GM12878 (cell line): Measurements from ENCODE around the gene PAIP1. TPM values are rescaled to one million over a fixed set of nuclear protein-coding genes. Genes with fewer than 3 reads are reported as not detected.

Source experiments
- ATAC-seq: fragments of 200-7000 bp; cut with Tn5 transposase; 3 replicates; pipeline ENCODE4 v1.9.1; 2020; ENCODE audit warnings: mild to moderate bottlenecking, moderate library complexity
- BruUV-seq: library from RNA; stranded (reverse); fragments of 400-500 nt; replicated peaks from 2 replicates; lab custom pipeline; 2021; lab: Mats Ljungman, UMichigan
- CTCF ChIA-PET: fragments of 300-600 bp; sonication (Branson Sonifier 250); formaldehyde crosslinking; extraction: SDS; loops from one replicate; lab custom pipeline; 2021; ENCODE audit warnings: inconsistent platforms; lab: Yijun Ruan, JAX
- POLR2A ChIA-PET: fragments of 350-600 bp; formaldehyde crosslinking; extraction: SDS; loops from one replicate; lab custom pipeline; 2021; ENCODE audit warnings: inconsistent platforms; lab: Charles Lee
- RAD21 ChIA-PET: fragments of 300-600 bp; sonication (Branson Sonifier 250); formaldehyde crosslinking; loops from one replicate; lab custom pipeline; 2023; ENCODE audit warnings: antibody characterized with exemption; ENCODE audit not compliant: unreplicated experiment; lab: Charles Lee
- SMC1A ChIA-PET: fragments of 300-600 bp; sonication (Branson Sonifier 250); formaldehyde crosslinking; loops from one replicate; lab custom pipeline; 2023; ENCODE audit not compliant: unreplicated experiment, uncharacterized antibody; lab: Charles Lee
- DNase-seq: peaks from one replicate; pipeline ENCODE4 v3.0.0-alpha.2; 2011; ENCODE audit warnings: low read depth, low spot score
- FAIRE-seq: peaks from 3 replicates; lab custom pipeline; 2011; peaks lifted over from hg19 to GRCh38; lab: Jason Lieb, UNC
- H2AFZ ChIP-seq: 2 replicates; pipeline ENCODE4 v1.6.0; 2011; ENCODE audit warnings: low read depth, low read length, control low read depth; ENCODE audit not compliant: control insufficient read depth
- H3K27ac ChIP-seq: 2 replicates; pipeline ENCODE4 v1.5.1; 2011; ENCODE audit warnings: control low read depth; ENCODE audit not compliant: control insufficient read depth, insufficient read depth
- H3K27me3 ChIP-seq, 2 experiments: replicated peaks in 1 of 2; 2 replicates each; pipeline versions ENCODE4 v1.6.0 to v1.6.1; 2011; ENCODE audit warnings: low read length in 1 of 2; ENCODE audit not compliant: control insufficient read depth in 2 of 2, insufficient read depth in 2 of 2
- H3K36me3 ChIP-seq, 2 experiments: 2 replicates each; pipeline ENCODE4 v1.5.1; 2011; ENCODE audit warnings: low read length in 1 of 2; ENCODE audit not compliant: control insufficient read depth in 2 of 2, insufficient read depth in 2 of 2
- H3K4me1 ChIP-seq: 2 replicates; pipeline ENCODE4 v1.6.1; 2011; ENCODE audit warnings: mild to moderate bottlenecking, low read length, moderate library complexity, mixed read lengths; ENCODE audit not compliant: control insufficient read depth, insufficient read depth
- H3K4me2 ChIP-seq: 2 replicates; pipeline ENCODE4 v1.6.0; 2011; ENCODE audit warnings: control low read depth; ENCODE audit not compliant: control insufficient read depth, insufficient read depth
- H3K4me3 ChIP-seq: fragments of 200-600 bp; sonication (generic); 2 replicates; pipeline ENCODE4 v1.5.1; 2016
- H3K79me2 ChIP-seq: 2 replicates; pipeline ENCODE4 v1.6.0; 2011; ENCODE audit warnings: low read length; ENCODE audit not compliant: control insufficient read depth, insufficient read depth
- H3K9ac ChIP-seq: 2 replicates; pipeline ENCODE4 v1.8.0; 2011; ENCODE audit warnings: low read length, control low read depth, mixed read lengths; ENCODE audit not compliant: control insufficient read depth, insufficient read depth
- H3K9me3 ChIP-seq: replicated peaks from 3 replicates; pipeline ENCODE4 v1.5.1; 2011; ENCODE audit warnings: mild to moderate bottlenecking, low read length; ENCODE audit not compliant: control insufficient read depth, insufficient read depth
- H4K20me1 ChIP-seq: 2 replicates; pipeline ENCODE4 v1.6.0; 2011; ENCODE audit not compliant: control insufficient read depth, insufficient read depth
- CREB1 ChIP-seq: IDR thresholded peaks from 2 replicates; pipeline ENCODE4 v1.6.1; 2012; ENCODE audit warnings: low read depth, mild to moderate bottlenecking, inconsistent platforms
- EGR1 ChIP-seq, 2 experiments: IDR thresholded peaks; 1 replicate in 1 of 2; 2 replicates in 1 of 2; pipeline ENCODE4 v1.6.1; 2011 to 2012; ENCODE audit warnings: low read depth in 2 of 2, low read length in 2 of 2, borderline replicate concordance in 1 of 2, mild to moderate bottlenecking in 1 of 2, moderate library complexity in 1 of 2
- ESRRA ChIP-seq: IDR thresholded peaks from 2 replicates; pipeline ENCODE4 v1.6.1; 2012; ENCODE audit warnings: mild to moderate bottlenecking, low read length, improper control_type of control experiment
- HDAC6 ChIP-seq: fragments of 200-600 bp; sonication (generic); IDR thresholded peaks from one replicate; pipeline ENCODE4 v1.8.0; 2017; ENCODE audit warnings: antibody characterized with exemption; ENCODE audit not compliant: unreplicated experiment
- NFIC ChIP-seq: IDR thresholded peaks from 2 replicates; pipeline ENCODE4 v1.6.1; 2012; ENCODE audit warnings: low read depth, mild to moderate bottlenecking, inconsistent platforms, low read length, moderate library complexity
- POU2F2 ChIP-seq: IDR thresholded peaks from 3 replicates; pipeline ENCODE4 v1.6.1; 2011; ENCODE audit warnings: low read depth, mild to moderate bottlenecking, low read length, borderline replicate concordance
- TAF1 ChIP-seq: IDR thresholded peaks from 2 replicates; pipeline ENCODE4 v1.6.1; 2011; ENCODE audit warnings: mild to moderate bottlenecking, low read depth, low read length, borderline replicate concordance
- WRNIP1 ChIP-seq: IDR thresholded peaks from 2 replicates; pipeline ENCODE4 v1.6.1; 2011; ENCODE audit warnings: low read depth, low read length, improper control_type of control experiment, borderline replicate concordance
- YY1 ChIP-seq: IDR thresholded peaks from 2 replicates; pipeline ENCODE4 v1.6.1; 2011; ENCODE audit warnings: low read depth, mild to moderate bottlenecking, low read length
- WGBS: methylation state at CpG from one replicate; pipeline ENCODE4 v1.1.6; 2016; ENCODE audit warnings: low lambda C conversion rate; ENCODE audit not compliant: insufficient replicate concordance, insufficient coverage; ENCODE audit errors: missing lambda C conversion rate; 5-methylcytosine and 5-hydroxymethylcytosine counted together
- in situ Hi-C: fragments of 300-500 bp; cut with MboI; formaldehyde crosslinking; loops from 9 replicates; pipeline ENCODE4 v1.14.3; 2018; ENCODE audit warnings: mixed read lengths
- intact Hi-C: fragments of 100-400 bp; cut with micrococcal nuclease; formaldehyde crosslinking; loops from one replicate; pipeline ENCODE4 v1.14.2; 2022; ENCODE audit not compliant: unreplicated experiment
- polyA plus RNA-seq, 11 experiments: library from polyadenylated mRNA; depleted of rRNA in 4 of 11; unstranded in 6 of 11; stranded (reverse) in 5 of 11; fragments of >200 nt; fragmentation: Nextera tagmentation in 4 of 11; fragmentation: Illumina TruSeq in 1 of 11; extraction: Ambion mirVana in 4 of 11; extraction: Trizol in 1 of 11; gene quantifications; 1 replicate in 1 of 11; 2 replicates in 10 of 11; pipeline versions ENCODE4 v1.2.1 to v1.2.3, GENCODE V29; 2011 to 2016; ENCODE audit warnings: inconsistent platforms in 2 of 11, missing spikeins in 2 of 11, low read depth in 1 of 11
- total RNA-seq, 4 experiments: library from RNA; depleted of rRNA in 3 of 4; stranded (reverse); fragments of >200 nt in 3 of 4; fragmentation: Illumina TruSeq in 1 of 4; extraction: Trizol in 1 of 4; gene quantifications; 2 replicates each; pipeline versions ENCODE4 v1.2.1 to v1.2.3, GENCODE V29; 2013 to 2021
- TF ChIP-seq, protein P1 (sequence below): fragments of 450-650 bp; IDR thresholded peaks from 2 replicates; pipeline ENCODE4 v1.6.1; 2016; ENCODE audit warnings: mild to moderate bottlenecking, moderate library complexity, borderline replicate concordance
- TF ChIP-seq, protein P2 (sequence below): fragments of 450-650 bp; IDR thresholded peaks from 2 replicates; pipeline ENCODE4 v1.6.1; 2017; ENCODE audit warnings: mild to moderate bottlenecking

PAIP1 gene
- total and polyA plus RNA-seq, 10 of the 15 experiments (the other 5 are each of a cell fraction or from before 2014, with no cell fraction given), result 37.4 to 90.9 (median 57.0) TPM

DNA sequence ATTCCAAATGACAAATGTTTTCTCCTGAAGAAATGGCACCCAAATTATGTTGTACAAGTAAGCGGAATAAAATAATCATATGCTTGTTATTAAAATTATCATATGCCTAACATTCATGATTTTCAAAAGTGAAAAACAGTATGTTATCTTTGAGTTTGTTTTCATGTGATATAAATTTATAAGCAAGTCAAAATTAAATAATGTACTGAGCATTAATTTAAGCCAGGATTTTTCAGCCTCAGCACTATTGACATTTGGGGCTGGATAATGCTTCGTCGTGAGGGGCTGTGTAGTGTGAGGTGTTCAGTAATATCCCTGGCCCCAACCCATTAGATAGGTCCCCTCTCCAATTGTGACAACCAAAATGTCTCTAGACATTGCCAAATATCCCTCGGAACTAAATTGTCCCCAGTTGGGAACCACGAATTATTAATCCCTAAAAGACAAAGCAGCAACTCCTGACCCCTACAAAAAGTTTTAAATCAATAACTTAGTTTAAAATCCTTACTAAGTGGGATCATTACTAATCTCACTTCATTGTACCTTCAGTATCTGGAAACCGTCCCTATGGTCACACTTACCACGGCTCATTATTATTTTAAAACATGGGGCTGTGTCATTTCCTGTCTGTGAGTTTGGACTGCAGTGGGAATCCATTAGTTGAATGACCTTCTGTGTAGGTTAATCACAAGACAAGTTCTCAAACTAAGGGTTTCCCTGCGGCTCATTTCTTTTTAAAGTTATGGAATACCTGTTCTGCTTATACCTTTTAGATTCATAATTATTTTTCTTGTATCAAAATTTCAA is 44.8 kb upstream of the PAIP1 start:
- peaks cover 4% of the 10 kb centered on the region; the same call in 1 of the 2 replicates for H3K4me1 ChIP-seq
- H3K27me3 ChIP-seq, result no peaks in the 10 kb centered on the region
- peak overlapping the region; percentile 96 for H3K4me2 ChIP-seq
- DNase-seq (peak; percentile 30), FAIRE-seq (peak; percentile 89), ATAC-seq (peak; percentile 58)
- peaks cover 2% of the 10 kb centered on the region for H3K9me3 ChIP-seq
- POLR2A ChIA-PET, result interaction anchor here (0.8 to 1.8 kb wide), 4 partner anchors 10 to 118 kb away, joined by 4 to 15 read pairs (median 10); partner anchors contain the start of gene TMEM267
- no TSS peak for BruUV-seq
- peak overlapping the region; percentile 93 for H3K4me3 ChIP-seq
- no peaks in the 10 kb centered on the region for H4K20me1 ChIP-seq
- WGBS, result 16% methylated on average over 8 of the region's 8 CpGs
- SMC1A ChIA-PET, result interaction anchor here (0.9 to 2.0 kb wide), 5 partner anchors 10 to 118 kb away, joined by 3 to 9 read pairs (median 4); partner anchors contain the start of gene TMEM267
- peak overlapping the region; percentile 100 for H3K9ac ChIP-seq
- H3K36me3 ChIP-seq, result no peaks in the 10 kb centered on the region
- in situ Hi-C loops, result loop anchor here (25.0 kb wide), 1 partner anchor 1689 kb away; the partner anchor contains the start of gene RIMOC1
- H3K27ac ChIP-seq, result peak overlapping the region; percentile 98
- H3K79me2 ChIP-seq, result peaks cover 57% of the 10 kb centered on the region
- intact Hi-C loops, result loop anchor here (2.0 to 10.0 kb wide), 5 partner anchors 45 to 1677 kb away; partner anchors contain the start of genes FBXO4, HMGCS1, PAIP1 and TMEM267
- peak overlapping the region; percentile 94 for H2AFZ ChIP-seq
- CTCF ChIA-PET, result interaction anchor here (1.1 to 6.2 kb wide), 8 partner anchors 10 to 117 kb away, joined by 3 to 37 read pairs (median 11); partner anchors contain the start of gene TMEM267
- RAD21 ChIA-PET, result interaction anchor here (1.6 to 2.7 kb wide), 2 partner anchors 46 to 117 kb away, joined by 3 to 11 read pairs; partner anchors contain the start of gene TMEM267
- TF ChIP-seq YY1 (0 out of 2 replicates have a peak, but pooled peaks have one; percentile 53), EGR1 (IDR thresholded peaks at IDR 0.05; ENCODE audit: borderline replicate concordance in 1 of 2, low read depth in 2 of 2, low read length in 2 of 2) (no peak), CREB1 (0 out of 2 replicates have a peak, but pooled peaks have one; percentile 22), WRNIP1 (no peak), POU2F2 (no peak), NFIC (peak; percentile 30; the same call in 1 of the 2 replicates), TAF1 (peak; percentile 32; the same call in 1 of the 2 replicates), ESRRA (peak; percentile 75; the same call in 1 of the 2 replicates), HDAC6 (no peak)
- TF ChIP-seq, protein P1, sequence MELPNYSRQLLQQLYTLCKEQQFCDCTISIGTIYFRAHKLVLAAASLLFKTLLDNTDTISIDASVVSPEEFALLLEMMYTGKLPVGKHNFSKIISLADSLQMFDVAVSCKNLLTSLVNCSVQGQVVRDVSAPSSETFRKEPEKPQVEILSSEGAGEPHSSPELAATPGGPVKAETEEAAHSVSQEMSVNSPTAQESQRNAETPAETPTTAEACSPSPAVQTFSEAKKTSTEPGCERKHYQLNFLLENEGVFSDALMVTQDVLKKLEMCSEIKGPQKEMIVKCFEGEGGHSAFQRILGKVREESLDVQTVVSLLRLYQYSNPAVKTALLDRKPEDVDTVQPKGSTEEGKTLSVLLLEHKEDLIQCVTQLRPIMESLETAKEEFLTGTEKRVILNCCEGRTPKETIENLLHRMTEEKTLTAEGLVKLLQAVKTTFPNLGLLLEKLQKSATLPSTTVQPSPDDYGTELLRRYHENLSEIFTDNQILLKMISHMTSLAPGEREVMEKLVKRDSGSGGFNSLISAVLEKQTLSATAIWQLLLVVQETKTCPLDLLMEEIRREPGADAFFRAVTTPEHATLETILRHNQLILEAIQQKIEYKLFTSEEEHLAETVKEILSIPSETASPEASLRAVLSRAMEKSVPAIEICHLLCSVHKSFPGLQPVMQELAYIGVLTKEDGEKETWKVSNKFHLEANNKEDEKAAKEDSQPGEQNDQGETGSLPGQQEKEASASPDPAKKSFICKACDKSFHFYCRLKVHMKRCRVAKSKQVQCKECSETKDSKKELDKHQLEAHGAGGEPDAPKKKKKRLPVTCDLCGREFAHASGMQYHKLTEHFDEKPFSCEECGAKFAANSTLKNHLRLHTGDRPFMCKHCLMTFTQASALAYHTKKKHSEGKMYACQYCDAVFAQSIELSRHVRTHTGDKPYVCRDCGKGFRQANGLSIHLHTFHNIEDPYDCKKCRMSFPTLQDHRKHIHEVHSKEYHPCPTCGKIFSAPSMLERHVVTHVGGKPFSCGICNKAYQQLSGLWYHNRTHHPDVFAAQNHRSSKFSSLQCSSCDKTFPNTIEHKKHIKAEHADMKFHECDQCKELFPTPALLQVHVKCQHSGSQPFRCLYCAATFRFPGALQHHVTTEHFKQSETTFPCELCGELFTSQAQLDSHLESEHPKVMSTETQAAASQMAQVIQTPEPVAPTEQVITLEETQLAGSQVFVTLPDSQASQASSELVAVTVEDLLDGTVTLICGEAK, result no peak
- TF ChIP-seq, protein P2, sequence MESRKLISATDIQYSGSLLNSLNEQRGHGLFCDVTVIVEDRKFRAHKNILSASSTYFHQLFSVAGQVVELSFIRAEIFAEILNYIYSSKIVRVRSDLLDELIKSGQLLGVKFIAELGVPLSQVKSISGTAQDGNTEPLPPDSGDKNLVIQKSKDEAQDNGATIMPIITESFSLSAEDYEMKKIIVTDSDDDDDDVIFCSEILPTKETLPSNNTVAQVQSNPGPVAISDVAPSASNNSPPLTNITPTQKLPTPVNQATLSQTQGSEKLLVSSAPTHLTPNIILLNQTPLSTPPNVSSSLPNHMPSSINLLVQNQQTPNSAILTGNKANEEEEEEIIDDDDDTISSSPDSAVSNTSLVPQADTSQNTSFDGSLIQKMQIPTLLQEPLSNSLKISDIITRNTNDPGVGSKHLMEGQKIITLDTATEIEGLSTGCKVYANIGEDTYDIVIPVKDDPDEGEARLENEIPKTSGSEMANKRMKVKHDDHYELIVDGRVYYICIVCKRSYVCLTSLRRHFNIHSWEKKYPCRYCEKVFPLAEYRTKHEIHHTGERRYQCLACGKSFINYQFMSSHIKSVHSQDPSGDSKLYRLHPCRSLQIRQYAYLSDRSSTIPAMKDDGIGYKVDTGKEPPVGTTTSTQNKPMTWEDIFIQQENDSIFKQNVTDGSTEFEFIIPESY, result no peak
